Kidney tubule cell (primary cell): ENCODE data around the gene CBX8.

Experiments used
- DNase-seq: peaks from one replicate; pipeline ENCODE4 v3.0.0-alpha.2; 2018; ENCODE audit warnings: low spot score

The CBX8 gene

GRCh38 chr17:79804856-79805696, 8.2 kb upstream of the CBX8 start:
- no peak for DNase-seq

- peak; percentile 28 for DNase-seq
Observed at GRCh38 chr17:79803997-79804855, 7.3 kb upstream of the CBX8 start.

GRCh38 chr17:79803421-79803996, 6.6 kb upstream of the CBX8 start:
- no peak for DNase-seq

- no peak for DNase-seq
Observed at GRCh38 chr17:79802736-79803420, 6.0 kb upstream of the CBX8 start.

- DNase-seq: no peak
Observed at GRCh38 chr17:79802039-79802735, 5.3 kb upstream of the CBX8 start.

- DNase-seq: no peak
Observed at GRCh38 chr17:79801156-79802038, 4.5 kb upstream of the CBX8 start.

GRCh38 chr17:79800325-79801155, 3.7 kb upstream of the CBX8 start:
- DNase-seq: peak; percentile 35

- no peak for DNase-seq
Observed at GRCh38 chr17:79799538-79800324, 2.9 kb upstream of the CBX8 start.

- DNase-seq: no peak
Observed at GRCh38 chr17:79799174-79799537, 2.3 kb upstream of the CBX8 start.

- no peak for DNase-seq
Observed at GRCh38 chr17:79798299-79799173, 1.7 kb upstream of the CBX8 start.

- DNase-seq: no peak
Observed at GRCh38 chr17:79797492-79798298, 818 bp upstream of the CBX8 start.

GRCh38 chr17:79796444-79796762, 474 bp downstream of the CBX8 start:
- no peak for DNase-seq

GRCh38 chr17:79795795-79796443, 958 bp downstream of the CBX8 start:
- no peak for DNase-seq

- DNase-seq: no peak
Observed at GRCh38 chr17:79794659-79795511, 2.0 kb downstream of the CBX8 start.

GRCh38 chr17:79793924-79794304, 3.0 kb downstream of the CBX8 start:
- DNase-seq: no peak
